ENCODE data around the gene MAD2L1BP. TPM values are rescaled to one million over a fixed set of nuclear protein-coding genes. Genes with fewer than 3 reads are reported as not detected.
A peak's percentile ranks its signal among the peaks of the same experiment; 100 is the strongest.

The MAD2L1BP gene
- total and polyA plus RNA-seq, 2 of the 13 experiments (the other 11 are each of a cell fraction or from before 2014, with no cell fraction given): 54.2 to 55.5 TPM

DNA sequence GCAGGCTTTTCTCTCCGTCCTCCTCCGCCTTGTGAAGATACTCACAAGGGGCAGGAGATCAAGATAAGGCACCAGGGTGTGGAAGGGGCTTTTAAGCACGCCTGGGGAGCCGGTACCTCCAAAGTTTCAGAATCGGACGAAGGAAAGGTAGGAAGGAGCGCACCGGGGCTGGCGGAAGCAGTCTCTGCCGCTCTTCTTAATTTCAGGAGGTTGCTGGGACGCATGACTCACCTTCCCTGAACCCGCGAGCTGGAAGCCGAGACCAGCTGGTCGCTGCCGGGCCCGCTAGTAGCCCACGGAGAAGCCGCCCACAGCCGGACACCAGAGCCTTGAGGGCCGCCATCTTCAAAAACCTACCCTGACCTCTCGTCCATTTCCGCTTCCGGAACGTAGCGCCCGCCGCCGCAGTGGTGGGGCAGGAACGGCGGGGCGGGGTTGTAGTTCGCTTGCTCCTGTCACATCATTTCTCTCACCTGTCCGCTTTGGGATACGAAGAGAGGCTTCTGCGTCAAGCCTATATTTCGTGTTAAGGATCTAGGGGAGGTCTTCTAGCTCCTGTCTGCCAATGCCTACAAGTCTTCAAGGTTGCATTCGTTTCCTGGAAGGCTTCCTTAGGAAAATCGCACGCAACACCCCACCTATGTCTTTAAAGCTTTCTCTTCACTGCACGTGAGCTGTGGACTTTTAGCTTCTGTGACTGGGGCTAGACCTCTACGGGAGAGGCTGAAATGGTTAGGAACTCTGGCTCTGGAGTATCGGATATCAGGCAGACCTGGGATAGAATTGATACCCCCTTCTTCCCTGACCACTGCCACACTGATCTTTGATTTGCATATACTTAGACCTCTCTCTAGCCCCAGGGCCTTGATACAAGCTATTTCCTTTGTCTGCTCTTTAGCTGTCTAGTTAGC lies 52.1 kb downstream of the MAD2L1BP start, which contains the start of gene MRPS18A (continued):
- TF ChIP-seq, protein P1, sequence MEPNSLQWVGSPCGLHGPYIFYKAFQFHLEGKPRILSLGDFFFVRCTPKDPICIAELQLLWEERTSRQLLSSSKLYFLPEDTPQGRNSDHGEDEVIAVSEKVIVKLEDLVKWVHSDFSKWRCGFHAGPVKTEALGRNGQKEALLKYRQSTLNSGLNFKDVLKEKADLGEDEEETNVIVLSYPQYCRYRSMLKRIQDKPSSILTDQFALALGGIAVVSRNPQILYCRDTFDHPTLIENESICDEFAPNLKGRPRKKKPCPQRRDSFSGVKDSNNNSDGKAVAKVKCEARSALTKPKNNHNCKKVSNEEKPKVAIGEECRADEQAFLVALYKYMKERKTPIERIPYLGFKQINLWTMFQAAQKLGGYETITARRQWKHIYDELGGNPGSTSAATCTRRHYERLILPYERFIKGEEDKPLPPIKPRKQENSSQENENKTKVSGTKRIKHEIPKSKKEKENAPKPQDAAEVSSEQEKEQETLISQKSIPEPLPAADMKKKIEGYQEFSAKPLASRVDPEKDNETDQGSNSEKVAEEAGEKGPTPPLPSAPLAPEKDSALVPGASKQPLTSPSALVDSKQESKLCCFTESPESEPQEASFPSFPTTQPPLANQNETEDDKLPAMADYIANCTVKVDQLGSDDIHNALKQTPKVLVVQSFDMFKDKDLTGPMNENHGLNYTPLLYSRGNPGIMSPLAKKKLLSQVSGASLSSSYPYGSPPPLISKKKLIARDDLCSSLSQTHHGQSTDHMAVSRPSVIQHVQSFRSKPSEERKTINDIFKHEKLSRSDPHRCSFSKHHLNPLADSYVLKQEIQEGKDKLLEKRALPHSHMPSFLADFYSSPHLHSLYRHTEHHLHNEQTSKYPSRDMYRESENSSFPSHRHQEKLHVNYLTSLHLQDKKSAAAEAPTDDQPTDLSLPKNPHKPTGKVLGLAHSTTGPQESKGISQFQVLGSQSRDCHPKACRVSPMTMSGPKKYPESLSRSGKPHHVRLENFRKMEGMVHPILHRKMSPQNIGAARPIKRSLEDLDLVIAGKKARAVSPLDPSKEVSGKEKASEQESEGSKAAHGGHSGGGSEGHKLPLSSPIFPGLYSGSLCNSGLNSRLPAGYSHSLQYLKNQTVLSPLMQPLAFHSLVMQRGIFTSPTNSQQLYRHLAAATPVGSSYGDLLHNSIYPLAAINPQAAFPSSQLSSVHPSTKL (CRISPR knock-in tag; IDR thresholded peaks at IDR 0.05): peak; percentile 69
- peak; percentile 44; the same call in 1 of the 2 replicates for TF ChIP-seq SIN3A (IDR thresholded peaks at IDR 0.05; ENCODE audit: borderline replicate concordance, low read depth, low read length)
- TF ChIP-seq SAFB2 (CRISPR knock-in tag; IDR thresholded peaks at IDR 0.05; ENCODE audit: borderline replicate concordance, low read depth): no peak
- peak; percentile 45; the same call in 1 of the 2 replicates for TF ChIP-seq GATAD2A (CRISPR knock-in tag; IDR thresholded peaks at IDR 0.05)
- TF ChIP-seq SRF (IDR thresholded peaks at IDR 0.05; ENCODE audit: low read depth, low read length): no peak
- no peak for TF ChIP-seq ZBTB7A (CRISPR knock-in tag; IDR thresholded peaks at IDR 0.05)
- no peak for TF ChIP-seq RFX3 (CRISPR knock-in tag; IDR thresholded peaks at IDR 0.05)
- no peak for TF ChIP-seq ZNF136 (CRISPR knock-in tag; IDR thresholded peaks at IDR 0.05; ENCODE audit: low read depth)
- TF ChIP-seq ELF1 (CRISPR knock-in tag; IDR thresholded peaks at IDR 0.05): peak; percentile 90
- peak; percentile 39; the same call in 1 of the 2 replicates for TF ChIP-seq MAZ (IDR thresholded peaks at IDR 0.05; ENCODE audit: borderline replicate concordance, low read depth, low read length)
- TF ChIP-seq MAZ (CRISPR knock-in tag; IDR thresholded peaks at IDR 0.05; ENCODE audit: low read depth): no peak; the same call in none of the 2 replicates
- peak; percentile 39; the same call in 1 of the 2 replicates for TF ChIP-seq TMF1 (CRISPR knock-in tag; IDR thresholded peaks at IDR 0.05; ENCODE audit: low read depth)
- TF ChIP-seq, protein P2, sequence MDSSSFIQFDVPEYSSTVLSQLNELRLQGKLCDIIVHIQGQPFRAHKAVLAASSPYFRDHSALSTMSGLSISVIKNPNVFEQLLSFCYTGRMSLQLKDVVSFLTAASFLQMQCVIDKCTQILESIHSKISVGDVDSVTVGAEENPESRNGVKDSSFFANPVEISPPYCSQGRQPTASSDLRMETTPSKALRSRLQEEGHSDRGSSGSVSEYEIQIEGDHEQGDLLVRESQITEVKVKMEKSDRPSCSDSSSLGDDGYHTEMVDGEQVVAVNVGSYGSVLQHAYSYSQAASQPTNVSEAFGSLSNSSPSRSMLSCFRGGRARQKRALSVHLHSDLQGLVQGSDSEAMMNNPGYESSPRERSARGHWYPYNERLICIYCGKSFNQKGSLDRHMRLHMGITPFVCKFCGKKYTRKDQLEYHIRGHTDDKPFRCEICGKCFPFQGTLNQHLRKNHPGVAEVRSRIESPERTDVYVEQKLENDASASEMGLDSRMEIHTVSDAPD (CRISPR knock-in tag; IDR thresholded peaks at IDR 0.05): no peak
- no peak for TF ChIP-seq ATAD3A (CRISPR knock-in tag; IDR thresholded peaks at IDR 0.05)
- no peak for TF ChIP-seq AKAP8 (CRISPR knock-in tag; IDR thresholded peaks at IDR 0.05)
- TF ChIP-seq, protein P3, sequence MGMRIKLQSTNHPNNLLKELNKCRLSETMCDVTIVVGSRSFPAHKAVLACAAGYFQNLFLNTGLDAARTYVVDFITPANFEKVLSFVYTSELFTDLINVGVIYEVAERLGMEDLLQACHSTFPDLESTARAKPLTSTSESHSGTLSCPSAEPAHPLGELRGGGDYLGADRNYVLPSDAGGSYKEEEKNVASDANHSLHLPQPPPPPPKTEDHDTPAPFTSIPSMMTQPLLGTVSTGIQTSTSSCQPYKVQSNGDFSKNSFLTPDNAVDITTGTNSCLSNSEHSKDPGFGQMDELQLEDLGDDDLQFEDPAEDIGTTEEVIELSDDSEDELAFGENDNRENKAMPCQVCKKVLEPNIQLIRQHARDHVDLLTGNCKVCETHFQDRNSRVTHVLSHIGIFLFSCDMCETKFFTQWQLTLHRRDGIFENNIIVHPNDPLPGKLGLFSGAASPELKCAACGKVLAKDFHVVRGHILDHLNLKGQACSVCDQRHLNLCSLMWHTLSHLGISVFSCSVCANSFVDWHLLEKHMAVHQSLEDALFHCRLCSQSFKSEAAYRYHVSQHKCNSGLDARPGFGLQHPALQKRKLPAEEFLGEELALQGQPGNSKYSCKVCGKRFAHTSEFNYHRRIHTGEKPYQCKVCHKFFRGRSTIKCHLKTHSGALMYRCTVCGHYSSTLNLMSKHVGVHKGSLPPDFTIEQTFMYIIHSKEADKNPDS (CRISPR knock-in tag; IDR thresholded peaks at IDR 0.05): no peak
- TF ChIP-seq, protein P4, sequence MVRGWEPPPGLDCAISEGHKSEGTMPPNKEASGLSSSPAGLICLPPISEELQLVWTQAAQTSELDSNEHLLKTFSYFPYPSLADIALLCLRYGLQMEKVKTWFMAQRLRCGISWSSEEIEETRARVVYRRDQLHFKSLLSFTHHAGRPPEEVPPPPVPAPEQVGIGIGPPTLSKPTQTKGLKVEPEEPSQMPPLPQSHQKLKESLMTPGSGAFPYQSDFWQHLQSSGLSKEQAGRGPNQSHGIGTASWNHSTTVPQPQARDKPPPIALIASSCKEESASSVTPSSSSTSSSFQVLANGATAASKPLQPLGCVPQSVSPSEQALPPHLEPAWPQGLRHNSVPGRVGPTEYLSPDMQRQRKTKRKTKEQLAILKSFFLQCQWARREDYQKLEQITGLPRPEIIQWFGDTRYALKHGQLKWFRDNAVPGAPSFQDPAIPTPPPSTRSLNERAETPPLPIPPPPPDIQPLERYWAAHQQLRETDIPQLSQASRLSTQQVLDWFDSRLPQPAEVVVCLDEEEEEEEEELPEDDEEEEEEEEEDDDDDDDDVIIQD (CRISPR knock-in tag; IDR thresholded peaks at IDR 0.05; ENCODE audit: low read depth): peak; percentile 58; the same call in 1 of the 2 replicates
